Lung (tissue), 12 donors: ENCODE data around the gene TMEM132A. TPM values are rescaled to one million over a fixed set of nuclear protein-coding genes. Genes with fewer than 3 reads are reported as not detected.
A peak's percentile ranks its signal among the peaks of the same experiment; 100 is the strongest.

ENCODE experiments used
- ATAC-seq: fragments of 200-7000 bp; cut with Tn5 transposase; one replicate; pipeline ENCODE4 v1.9.1; 2020; ENCODE audit warnings: moderate number of reproducible peaks; ENCODE audit not compliant: insufficient read depth, low FRiP score
- DNase-seq, 3 donors: peaks; one replicate each; pipeline ENCODE4 v3.0.0-alpha.2; 2013 to 2017
- H3K27ac ChIP-seq, 2 donors: one replicate each; pipeline ENCODE4 v1.5.1; 2013; ENCODE audit warnings: mild to moderate bottlenecking in 2 of 2, moderate library complexity in 2 of 2, control low read depth in 1 of 2, inconsistent platforms in 1 of 2, low read depth in 1 of 2, low read length in 1 of 2
- H3K27me3 ChIP-seq, 3 donors: one replicate each; pipeline ENCODE4 v1.5.1; 2013; ENCODE audit warnings: low read length in 2 of 3; ENCODE audit not compliant: control insufficient read depth in 3 of 3, insufficient read depth in 3 of 3
- H3K36me3 ChIP-seq, 4 donors: one replicate each; pipeline ENCODE4 v1.5.1; 2013; ENCODE audit warnings: low read length in 4 of 4, mild to moderate bottlenecking in 1 of 4, moderate library complexity in 1 of 4; ENCODE audit not compliant: control insufficient read depth in 4 of 4, insufficient read depth in 4 of 4
- H3K4me1 ChIP-seq, 5 donors: one replicate each; pipeline ENCODE4 v1.5.1; 2013; ENCODE audit warnings: low read length in 5 of 5, mild to moderate bottlenecking in 2 of 5, moderate library complexity in 1 of 5; ENCODE audit not compliant: control insufficient read depth in 5 of 5, insufficient read depth in 5 of 5
- H3K4me3 ChIP-seq: one replicate; pipeline ENCODE4 v1.5.1; 2013; ENCODE audit warnings: mild to moderate bottlenecking, control low read depth, moderate library complexity
- H3K9ac ChIP-seq, 2 donors: one replicate each; pipeline ENCODE4 v1.5.1; 2013; ENCODE audit warnings: low read length in 2 of 2, control low read depth in 1 of 2; ENCODE audit not compliant: insufficient read depth in 1 of 2
- H3K9me3 ChIP-seq, 4 donors: one replicate each; pipeline ENCODE4 v1.5.1; 2013; ENCODE audit warnings: low read length in 3 of 4, mild to moderate bottlenecking in 1 of 4, moderate library complexity in 1 of 4; ENCODE audit not compliant: control insufficient read depth in 4 of 4, insufficient read depth in 3 of 4
- CTCF ChIP-seq: IDR thresholded peaks from 2 replicates; pipeline ENCODE4 v1.5.1; 2012; ENCODE audit warnings: mild to moderate bottlenecking; ENCODE audit errors: control extremely low read depth, extremely low read depth
- WGBS, 2 donors: extraction: QIAGEN DNeasy Blood & Tissue Kit; methylation state at CpG; one replicate each; pipeline ENCODE4 v1.1.7; 2013; 5-methylcytosine and 5-hydroxymethylcytosine counted together
- polyA plus RNA-seq, 2 donors: library from polyadenylated mRNA; stranded (reverse); fragments of 200-250 nt; gene quantifications; one replicate each; pipeline ENCODE4 v1.2.1, GENCODE V29; 2013
- total RNA-seq, 2 donors: library from RNA; depleted of rRNA in 1 of 2; stranded (reverse); fragments of >200 nt in 1 of 2; gene quantifications; one replicate each; pipeline ENCODE4 v1.2.1, GENCODE V29; 2014 to 2021
- donor health status: control.
- donor health status: control.
- donor health status: Bipolar disorder and iron deficiency.
- donor health status: healthy.
- donor health status: DM: yes; HTN: yes; CAD: no.

TMEM132A gene
- total and polyA plus RNA-seq, 4 donors = 6.7 to 20.5 (median 17.5) TPM

DNA sequence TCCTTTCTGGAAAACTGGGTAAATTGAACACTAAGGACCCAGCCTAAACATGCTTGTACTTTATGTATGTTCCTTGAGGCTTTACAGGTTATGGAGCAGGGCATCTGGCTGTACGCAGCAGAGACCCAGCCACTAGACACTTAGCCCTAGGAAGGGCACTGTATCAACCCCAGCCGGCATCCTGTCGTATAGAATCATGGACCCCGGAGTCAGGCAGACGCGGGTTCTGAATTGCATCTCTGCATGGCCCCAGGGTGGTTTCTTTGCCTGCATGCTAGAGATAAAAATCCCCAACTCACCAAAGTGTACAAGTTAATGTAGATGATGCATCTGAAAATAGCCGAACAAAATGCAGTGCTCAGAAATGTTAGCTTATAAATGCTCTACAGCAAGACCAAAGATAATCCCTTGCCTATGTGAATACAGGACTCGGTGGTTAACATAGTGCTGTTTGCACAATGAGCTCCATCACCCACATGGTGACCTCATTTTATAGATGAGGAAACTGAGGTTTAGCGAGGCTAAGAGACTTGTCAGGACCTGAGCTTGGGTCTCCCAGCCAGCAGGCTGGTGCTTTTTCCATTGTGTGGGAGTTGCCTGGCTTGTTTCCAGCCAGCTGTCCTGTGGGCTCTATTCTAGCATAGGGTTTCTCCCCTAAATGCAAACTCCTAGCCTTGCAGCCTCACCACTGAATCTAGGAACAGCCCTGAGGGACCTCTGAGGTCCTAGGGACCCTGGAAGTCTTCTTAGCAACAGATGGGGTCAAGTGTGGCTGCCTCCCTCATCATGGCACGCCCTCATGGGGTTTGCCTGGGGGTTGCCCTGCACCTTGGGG, 54.5 kb downstream of the TMEM132A start:
- no peaks in the 10 kb centered on the region for H3K27me3 ChIP-seq
- ATAC-seq (peak; percentile 23), DNase-seq (no peak)
- H3K27ac ChIP-seq = no peak overlapping the region
- 78 to 85% methylated on average over 10 of the region's 10 CpGs for WGBS, 2 donors
- no peaks in the 10 kb centered on the region for H3K9me3 ChIP-seq
- no peaks in the 10 kb centered on the region for H3K4me1 ChIP-seq
- H3K36me3 ChIP-seq = no peaks in the 10 kb centered on the region
- no peak overlapping the region for H3K4me3 ChIP-seq
- TF ChIP-seq CTCF = no peak
- H3K9ac ChIP-seq = no peak overlapping the region

GRCh38 chr11:60981515-60981914, 57.3 kb downstream of the TMEM132A start:
- Histone ChIP-seq H3K4me3 (no peak overlapping the region), H3K9me3 (no peaks in the 10 kb centered on the region), H3K27me3 (no peaks in the 10 kb centered on the region), H3K27ac (no peak overlapping the region), H3K36me3 (no peaks in the 10 kb centered on the region), H3K9ac (no peak overlapping the region), H3K4me1 (no peaks in the 10 kb centered on the region)
- no peak for DNase-seq
- TF ChIP-seq CTCF = no peak
- ATAC-seq = no peak
- WGBS, 2 donors = 81 to 92% methylated on average over 11 to 12 of the region's 12 CpGs

DNA sequence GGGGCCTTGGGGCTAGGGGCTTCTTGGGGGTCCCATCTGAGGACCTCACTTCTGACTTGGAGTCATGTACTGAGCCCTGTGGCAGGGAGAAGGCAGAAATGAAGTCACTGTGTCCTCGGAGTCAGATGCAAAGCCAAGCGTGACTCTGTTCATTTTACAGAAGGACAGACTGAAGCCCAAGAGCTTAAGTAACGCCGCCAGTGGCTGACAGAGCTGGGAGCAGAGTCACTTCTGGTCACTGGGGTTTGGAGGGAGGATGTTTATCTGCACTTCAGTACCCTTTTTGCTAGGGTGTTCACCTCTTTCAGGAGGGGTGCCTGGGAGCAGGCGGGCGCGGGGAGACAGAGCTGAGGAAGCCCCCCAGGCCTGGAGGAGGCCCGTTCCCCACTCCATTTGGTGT, 57.9 kb downstream of the TMEM132A start:
- H3K4me3 ChIP-seq = no peak overlapping the region
- H3K27me3 ChIP-seq = no peaks in the 10 kb centered on the region
- DNase-seq = no peak
- H3K27ac ChIP-seq = no peak overlapping the region
- no peaks in the 10 kb centered on the region for H3K4me1 ChIP-seq
- H3K9me3 ChIP-seq = no peaks in the 10 kb centered on the region
- no peaks in the 10 kb centered on the region for H3K36me3 ChIP-seq
- no peak for ATAC-seq
- WGBS, 2 donors = 90 to 93% methylated on average over 8 of the region's 8 CpGs
- no peak for TF ChIP-seq CTCF
- no peak overlapping the region for H3K9ac ChIP-seq
